Panc1 (cell line): ENCODE measurements around the gene CYP26B1.

Source experiments
- CTCF ChIP-seq: fragments of 450-650 bp; IDR thresholded peaks from 2 replicates; pipeline ENCODE4 v1.5.1; 2017; ENCODE audit warnings: mild to moderate bottlenecking
- POLR2AphosphoS5 ChIP-seq: IDR thresholded peaks from 2 replicates; pipeline ENCODE4 v1.6.1; 2012; ENCODE audit warnings: mild to moderate bottlenecking, low read depth, low read length, moderate library complexity
- REST ChIP-seq, 2 experiments: IDR thresholded peaks; 2 replicates each; pipeline ENCODE4 v1.6.1; 2011 to 2012; ENCODE audit warnings: low read depth in 2 of 2, control low read depth in 1 of 2, low read length in 1 of 2, mild to moderate bottlenecking in 1 of 2, moderate library complexity in 1 of 2; ENCODE audit not compliant: insufficient read depth in 1 of 2
- SIN3A ChIP-seq: IDR thresholded peaks from 2 replicates; pipeline ENCODE4 v1.6.1; 2012; ENCODE audit warnings: low read depth, mild to moderate bottlenecking, low read length, moderate library complexity, borderline replicate concordance; ENCODE audit not compliant: insufficient read depth
- TCF7L2 ChIP-seq: IDR thresholded peaks from 2 replicates; pipeline ENCODE4 v1.6.1; 2011; ENCODE audit warnings: mild to moderate bottlenecking, low read depth, low read length, inconsistent platforms

- no peak for TF ChIP-seq POLR2AphosphoS5
- TF ChIP-seq CTCF, result no peak
- TF ChIP-seq REST (IDR thresholded peaks at IDR 0.05; ENCODE audit: insufficient read depth in 1 of 2, low read depth in 2 of 2, low read length in 1 of 2), result no peak
- no peak for TF ChIP-seq SIN3A
- TF ChIP-seq TCF7L2, result no peak
These were observed 52.3 kb downstream of the CYP26B1 start for GRCh38 chr2:72095364-72095763.
